T follicular helper cell (primary cell): ENCODE data around the gene GALC.

ENCODE experiments used
- DNase-seq: peaks from one replicate; pipeline ENCODE4 v3.0.0-alpha.2; 2020; ENCODE audit warnings: low read depth

The GALC gene

GRCh38 chr14:87888136-87888999 lies 104.6 kb downstream of the GALC start:
- DNase-seq: no peak

- no peak for DNase-seq
Measured at GRCh38 chr14:87883750-87884149, 109.2 kb downstream of the GALC start.
